Stimulated activated CD8-positive, alpha-beta memory T cell treated with anti-CD3 and anti-CD28 coated beads, Interleukin-12 subunit alpha, Interleukin-12 subunit beta, amount 100 ng/mL, for 24 hours (primary cell): ENCODE measurements around the gene ZFP69B.

ENCODE experiments used
- DNase-seq: peaks from one replicate; pipeline ENCODE4 v3.0.0-alpha.2; 2020; ENCODE audit errors: extremely low read depth

Gene ZFP69B

DNA sequence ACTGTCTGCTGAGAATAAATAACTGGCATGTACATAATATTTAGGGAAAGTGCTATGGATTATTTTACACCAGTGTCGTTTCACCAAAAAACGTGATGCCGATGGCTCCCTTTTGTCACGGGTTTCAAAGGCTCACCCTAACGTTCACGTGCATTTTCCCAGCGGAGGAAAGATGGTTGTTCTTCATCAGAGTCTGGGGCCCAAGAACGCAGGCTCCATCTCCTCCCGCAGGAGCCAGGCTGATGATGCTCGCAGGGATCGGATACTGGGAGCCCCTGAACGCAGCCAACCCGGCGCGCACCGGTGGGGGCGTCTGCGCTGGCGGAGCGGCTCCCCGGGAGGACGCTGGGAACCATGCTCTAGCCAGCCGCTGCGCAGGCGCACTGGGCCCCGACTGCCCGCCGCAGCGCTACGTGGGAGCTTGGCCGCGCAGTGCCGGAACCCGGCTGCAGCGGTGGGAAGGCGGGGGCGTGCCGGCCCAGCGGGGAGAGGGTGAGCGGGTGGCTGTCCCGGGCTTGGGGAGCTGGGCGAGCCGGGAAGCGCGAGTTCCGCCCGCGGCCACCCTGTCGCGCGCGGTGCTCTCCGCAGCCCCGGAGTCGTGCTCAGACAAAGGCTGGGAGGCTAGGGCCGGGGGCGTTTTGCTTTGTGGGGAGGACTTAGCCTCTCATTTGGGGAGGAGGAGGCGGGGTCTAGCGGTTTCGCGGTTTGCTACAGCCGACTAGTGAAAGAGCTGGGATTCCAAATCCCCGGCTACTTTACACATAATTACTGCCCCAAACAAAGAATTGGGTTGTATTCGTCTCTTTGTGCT, at the start of gene ZFP69B:
Gene ZFP69B, plus strand, starts transcription at position 793 of the 811 bp plus-strand sequence. CDS start 486 bp downstream, outside the sequence.
- peak; percentile 78 for DNase-seq

DNA sequence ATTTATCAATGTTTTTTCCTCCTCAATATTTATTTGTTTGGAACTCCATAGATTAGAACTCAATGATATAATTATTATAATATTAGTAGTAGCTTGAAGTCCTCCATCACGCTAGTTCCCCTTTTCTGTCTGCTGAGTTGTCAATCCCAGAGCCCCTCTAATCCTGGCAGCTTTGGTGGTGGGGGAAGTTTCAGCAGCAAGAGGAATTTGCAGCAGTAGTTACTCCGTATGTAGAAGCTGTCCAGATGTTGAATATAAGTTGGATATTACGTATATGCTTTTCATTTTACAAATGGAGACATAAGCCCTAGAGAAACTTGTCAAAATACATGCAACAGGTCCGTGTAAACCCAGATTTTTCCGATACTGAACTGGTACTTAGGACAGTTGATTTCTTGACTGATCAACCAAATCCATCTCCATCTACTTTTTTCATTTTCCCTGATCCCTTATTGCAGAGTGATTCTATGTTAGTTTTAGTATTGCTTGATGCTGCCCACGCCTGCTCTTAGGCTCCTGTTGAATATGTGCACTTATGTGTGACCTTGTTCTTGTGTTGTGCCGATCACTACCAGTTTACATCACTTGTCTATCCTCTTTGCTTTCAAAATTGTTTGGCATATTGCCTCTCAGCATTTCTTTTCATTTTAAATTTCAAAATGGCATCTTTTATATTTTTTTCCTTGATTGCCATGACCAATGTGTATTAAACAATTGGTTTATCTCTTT, 48.6 kb upstream of the ZFP69B start:
- DNase-seq, result no peak

- DNase-seq, result no peak
Observed at GRCh38 chr1:40404670-40405462, 45.4 kb upstream of the ZFP69B start.

DNA sequence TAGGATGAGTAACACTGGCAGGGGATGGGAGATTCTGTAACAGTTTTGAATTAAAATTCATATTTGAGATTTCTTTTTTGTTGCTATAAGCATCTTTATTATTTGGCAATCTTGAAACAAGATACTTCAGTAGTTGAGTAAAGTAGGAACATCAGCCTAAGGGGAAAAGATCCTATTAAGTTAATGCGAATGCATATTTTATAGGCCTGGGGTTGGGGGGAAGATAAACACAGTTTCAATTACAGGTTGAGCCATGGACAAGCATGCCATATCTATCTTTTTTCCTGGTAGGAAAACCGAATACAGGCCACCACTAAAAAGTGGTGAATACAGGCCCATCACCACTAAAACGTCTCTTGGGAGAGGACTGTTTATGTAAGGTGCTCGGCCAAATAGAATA, 44.5 kb upstream of the ZFP69B start:
- DNase-seq, result no peak

- DNase-seq, result no peak
Observed at GRCh38 chr1:40407453-40407852, 42.8 kb upstream of the ZFP69B start.

- DNase-seq, result no peak
Observed at GRCh38 chr1:40409467-40409866, 40.8 kb upstream of the ZFP69B start.

DNA sequence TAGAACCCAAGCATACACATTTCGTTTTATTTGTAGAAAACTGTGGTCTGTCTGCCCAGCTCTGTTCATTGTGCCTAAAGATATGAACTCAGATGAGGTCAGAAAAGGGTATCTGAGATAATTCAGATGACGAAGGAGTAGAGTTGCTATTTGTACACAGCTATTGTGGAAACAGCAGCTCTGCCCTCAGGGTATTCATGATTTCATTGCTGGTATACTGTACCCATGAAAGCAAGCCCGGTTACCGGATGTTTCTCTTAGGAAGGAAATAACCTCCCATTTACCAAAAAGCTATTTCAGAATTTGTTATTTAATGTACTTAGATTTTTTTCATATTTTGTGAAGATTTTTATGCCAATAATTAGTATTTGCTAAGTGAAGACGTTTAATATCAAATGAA, 39.0 kb upstream of the ZFP69B start:
- DNase-seq, result no peak

DNA sequence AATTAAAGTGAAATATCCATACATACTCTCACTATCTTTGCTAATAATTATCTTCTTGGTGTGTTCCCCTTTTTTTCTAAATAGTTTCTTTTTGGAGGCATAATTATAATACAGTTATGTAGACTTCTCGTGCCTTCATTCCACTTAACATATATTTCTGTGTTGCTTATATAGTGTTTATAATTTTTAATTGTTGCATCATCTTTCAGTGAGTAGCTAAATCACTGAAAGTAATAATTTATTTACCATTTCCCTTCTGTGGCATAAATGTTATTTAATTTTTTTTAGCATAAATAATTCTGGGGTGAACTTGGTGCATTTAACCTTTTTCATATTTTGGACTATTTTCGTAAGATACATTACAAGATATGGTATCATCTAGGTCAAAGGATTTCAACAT, 38.4 kb upstream of the ZFP69B start:
- no peak for DNase-seq

GRCh38 chr1:40413527-40414252, 36.6 kb upstream of the ZFP69B start:
- DNase-seq, result no peak

DNA sequence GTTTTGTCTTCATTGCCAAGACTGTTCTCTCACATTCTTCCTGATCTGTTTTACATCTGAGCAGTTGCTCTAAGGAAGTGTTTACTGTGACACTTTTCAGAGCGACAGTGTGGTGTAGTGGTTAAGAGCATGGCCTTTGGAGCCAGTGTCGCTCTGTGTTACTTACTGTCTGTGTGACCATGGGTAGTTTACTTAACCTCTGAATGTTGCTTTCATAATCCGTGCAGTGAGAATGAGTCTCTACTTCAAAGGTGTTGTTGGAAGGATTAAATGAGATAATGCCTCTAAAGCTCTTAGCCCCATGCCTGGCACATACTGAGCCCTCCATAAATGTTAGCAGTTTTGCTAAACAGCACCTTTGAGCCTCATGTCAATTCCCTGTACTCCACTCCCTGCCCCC, 35.9 kb upstream of the ZFP69B start:
- no peak for DNase-seq

GRCh38 chr1:40416709-40417108, 33.6 kb upstream of the ZFP69B start:
- DNase-seq, result no peak

DNA sequence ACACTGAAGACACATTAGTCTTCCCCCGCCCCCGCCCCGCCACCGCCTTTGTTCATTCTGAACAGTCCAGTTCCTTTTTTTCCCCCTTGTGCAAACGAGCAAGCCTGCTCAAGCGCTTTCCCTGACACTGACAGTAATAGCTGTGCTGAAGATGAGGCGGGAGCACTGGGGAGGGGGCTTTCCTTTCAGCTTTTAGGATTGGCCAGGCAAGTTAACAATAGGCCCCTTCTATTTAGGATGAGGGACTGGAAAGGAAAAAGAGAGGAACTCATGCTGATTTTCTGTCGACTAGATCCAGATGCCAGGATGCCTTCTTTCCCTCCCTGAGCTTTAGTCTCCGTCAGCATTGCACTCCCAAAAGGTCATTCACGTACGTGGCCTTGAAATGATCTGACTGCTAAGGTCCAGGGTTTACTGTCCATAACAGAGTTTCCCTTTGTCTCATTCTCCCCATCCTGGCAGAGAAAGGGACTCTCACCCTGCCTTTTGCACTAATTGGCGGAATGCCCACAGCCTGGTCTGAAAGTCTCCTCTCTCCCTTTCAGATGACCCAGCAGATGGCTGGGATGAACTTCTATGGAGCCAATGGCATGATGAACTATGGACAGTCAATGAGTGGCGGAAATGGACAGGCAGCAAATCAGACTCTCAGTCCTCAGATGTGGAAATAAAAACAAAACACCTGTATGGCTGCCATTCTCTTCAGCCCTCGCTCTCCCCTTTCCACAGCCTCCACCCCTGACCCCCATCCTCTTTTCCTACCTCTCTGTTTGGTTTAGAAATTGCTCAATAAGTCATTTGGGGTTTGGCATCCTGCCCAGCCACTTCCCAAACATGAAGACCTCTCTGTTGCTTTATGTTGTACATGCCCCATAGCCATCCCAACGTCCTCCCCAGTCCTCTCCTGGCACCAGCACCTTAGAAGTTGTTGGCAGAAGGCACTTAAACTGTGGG, 28.6 kb upstream of the ZFP69B start:
- DNase-seq, result no peak

DNA sequence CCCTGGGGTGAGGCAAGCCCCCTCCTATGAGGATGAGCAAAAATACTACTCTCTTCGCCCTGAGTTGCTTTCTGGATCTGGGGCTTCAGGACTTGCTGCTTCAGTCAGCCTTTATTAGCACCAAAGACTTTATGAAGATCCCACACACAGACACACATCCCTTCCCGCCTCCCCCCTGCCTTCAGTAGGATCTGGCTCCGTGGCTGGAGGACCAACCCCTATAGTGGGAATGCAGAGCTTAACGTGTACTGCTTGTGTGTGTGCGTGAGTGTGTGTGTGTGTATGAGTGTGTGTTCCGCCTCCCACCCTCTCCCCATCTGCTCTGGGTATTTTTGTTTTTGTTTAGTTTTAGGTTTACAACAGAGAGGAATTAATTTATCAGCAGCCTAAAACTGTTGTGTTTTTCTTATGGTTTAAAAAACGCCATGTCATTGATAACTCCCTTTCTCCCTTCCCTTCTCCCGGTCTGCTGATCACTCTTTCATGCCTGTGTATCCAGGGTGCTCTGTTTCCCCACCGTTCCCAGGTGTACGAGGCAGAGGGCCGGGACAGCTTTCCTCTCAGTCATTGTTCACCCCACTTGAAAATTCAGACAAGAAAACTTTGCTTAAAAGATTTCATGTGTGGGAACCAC, 27.5 kb upstream of the ZFP69B start:
- DNase-seq, result no peak

DNA sequence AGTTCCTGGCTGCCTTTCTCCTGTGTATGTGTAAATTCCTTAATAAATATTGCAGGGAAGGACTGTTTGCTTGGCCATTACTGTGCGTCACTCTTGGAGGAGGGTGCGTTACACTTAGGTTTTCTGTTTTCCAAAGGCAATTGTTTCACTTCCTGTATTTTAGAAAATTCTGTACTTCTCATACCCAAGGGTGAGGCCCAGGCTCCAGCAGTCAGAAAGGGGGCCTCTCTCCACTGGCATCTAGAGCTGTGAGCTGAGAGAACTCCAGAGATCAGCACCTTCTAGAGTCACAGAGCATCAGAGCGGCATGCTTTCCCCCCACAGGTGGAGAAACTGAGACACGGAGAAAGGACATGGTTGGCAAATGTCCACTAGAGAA, 27.0 kb upstream of the ZFP69B start:
- DNase-seq, result no peak

- no peak for DNase-seq
Observed at GRCh38 chr1:40423951-40424618, 26.2 kb upstream of the ZFP69B start.

GRCh38 chr1:40425198-40425597, 25.1 kb upstream of the ZFP69B start:
- DNase-seq, result no peak

GRCh38 chr1:40431385-40431784, 18.9 kb upstream of the ZFP69B start:
- no peak for DNase-seq

- DNase-seq, result no peak
Observed at GRCh38 chr1:40432644-40433390, 17.5 kb upstream of the ZFP69B start.

GRCh38 chr1:40435471-40435870, 14.8 kb upstream of the ZFP69B start:
- no peak for DNase-seq
